AG08396 (cell line): ENCODE data around the gene CCBE1.

Experiments used
- DNase-seq: peaks from one replicate; pipeline ENCODE4 v3.0.0; 2012; ENCODE audit warnings: low spot score, mixed read lengths

CCBE1 gene

DNA sequence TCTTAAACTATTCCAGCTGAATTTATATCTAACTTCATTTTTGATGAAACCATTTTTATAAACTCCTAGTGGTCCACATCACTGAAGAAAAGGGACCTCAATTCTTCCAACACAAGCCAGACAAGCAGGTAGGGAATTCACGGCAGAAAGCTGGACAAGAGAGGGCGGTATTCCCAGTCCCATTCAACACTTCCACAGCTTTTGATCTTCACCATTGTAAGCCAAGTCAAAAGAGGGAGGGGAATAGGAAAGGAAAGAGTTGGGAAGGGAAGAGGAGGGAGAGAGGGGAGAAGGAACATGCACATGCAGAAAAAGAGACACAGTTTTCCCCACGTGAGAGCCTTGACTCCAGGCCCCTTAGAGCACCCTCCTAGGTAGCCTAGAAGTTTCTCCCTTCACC, 77.4 kb downstream of the CCBE1 start:
- no peak for DNase-seq

DNA sequence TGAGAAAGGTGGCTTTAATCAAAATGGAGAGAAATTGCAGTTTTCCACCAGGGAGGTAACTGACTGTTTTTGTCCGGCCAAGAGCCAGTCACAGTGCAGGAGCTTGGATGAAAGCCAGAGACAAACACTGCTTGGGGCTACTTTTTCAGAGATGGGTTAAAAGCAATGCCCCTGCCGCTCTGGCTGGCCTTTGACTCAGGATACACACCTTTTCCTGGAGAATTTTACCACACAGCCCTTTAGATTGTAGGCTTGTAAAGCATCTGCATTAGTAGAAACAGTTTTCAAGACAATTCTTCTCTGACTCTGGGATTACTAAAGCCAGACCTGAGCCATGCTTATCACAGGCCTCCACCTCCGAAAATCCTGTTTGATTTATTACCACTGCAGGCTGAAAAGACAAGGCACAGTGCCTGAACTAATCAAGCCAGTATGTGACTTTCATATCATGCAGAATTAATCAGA, 79.7 kb downstream of the CCBE1 start:
- DNase-seq = no peak

- no peak for DNase-seq
These were observed 80.7 kb downstream of the CCBE1 start for GRCh38 chr18:59616501-59616900.

DNA sequence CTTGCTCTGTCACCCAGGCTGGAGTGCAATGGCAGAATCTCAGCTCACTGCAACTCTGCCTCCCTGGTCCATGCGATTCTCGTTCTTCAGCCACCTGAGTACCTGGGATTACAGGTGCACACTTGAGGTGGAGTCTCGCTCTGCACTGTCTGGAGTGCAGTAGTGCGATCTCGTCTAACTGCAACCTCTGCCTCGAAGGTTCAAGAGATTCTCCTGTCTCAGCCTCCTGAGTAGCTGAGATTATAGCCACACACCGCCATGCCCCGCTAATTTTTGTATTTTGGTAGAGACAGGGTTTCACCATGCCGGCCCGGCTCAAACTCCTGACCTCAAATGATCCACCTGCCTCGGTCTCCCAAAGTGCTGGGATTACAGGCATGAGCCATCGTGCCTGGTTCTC, 83.3 kb downstream of the CCBE1 start:
- no peak for DNase-seq

- DNase-seq = peak; percentile 41
These were observed 84.8 kb downstream of the CCBE1 start for GRCh38 chr18:59612381-59612780.

- DNase-seq = no peak
These were observed 86.6 kb downstream of the CCBE1 start for GRCh38 chr18:59610546-59611140.

DNA sequence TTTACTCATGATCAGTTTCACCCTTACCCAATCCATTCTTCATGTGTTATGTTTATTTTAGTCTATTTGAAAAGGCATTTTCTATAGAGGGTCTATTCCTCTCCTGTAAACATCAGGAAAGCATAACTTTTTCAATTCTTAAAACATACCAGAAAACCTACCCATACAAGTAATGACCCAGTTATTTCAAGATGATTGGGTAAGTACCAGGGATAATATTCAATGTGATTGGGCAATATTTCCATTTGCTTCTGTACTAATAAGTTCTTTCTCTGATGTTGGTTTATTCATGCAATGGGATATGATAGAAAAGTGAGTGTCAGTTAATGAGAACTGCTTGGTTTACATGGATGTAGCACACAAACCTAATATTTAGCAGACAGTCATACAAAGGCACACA, 87.6 kb downstream of the CCBE1 start:
- DNase-seq = no peak

- DNase-seq = no peak
These were observed 89.8 kb downstream of the CCBE1 start for GRCh38 chr18:59607471-59607870.

DNA sequence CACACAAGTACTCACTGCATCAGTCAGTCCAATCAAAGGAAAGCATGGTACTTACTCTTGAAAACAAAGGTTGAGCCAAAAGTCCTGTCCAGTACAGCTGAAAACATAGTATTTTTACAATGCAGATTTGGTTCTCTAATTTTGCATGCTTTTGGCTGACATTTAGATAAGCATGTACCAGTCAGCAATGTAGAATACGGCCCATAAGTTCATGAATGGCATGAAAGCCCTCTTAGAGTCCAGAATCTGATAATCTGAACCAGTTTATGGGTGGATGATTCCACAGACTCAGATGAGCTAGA, 90.2 kb downstream of the CCBE1 start:
- no peak for DNase-seq

DNA sequence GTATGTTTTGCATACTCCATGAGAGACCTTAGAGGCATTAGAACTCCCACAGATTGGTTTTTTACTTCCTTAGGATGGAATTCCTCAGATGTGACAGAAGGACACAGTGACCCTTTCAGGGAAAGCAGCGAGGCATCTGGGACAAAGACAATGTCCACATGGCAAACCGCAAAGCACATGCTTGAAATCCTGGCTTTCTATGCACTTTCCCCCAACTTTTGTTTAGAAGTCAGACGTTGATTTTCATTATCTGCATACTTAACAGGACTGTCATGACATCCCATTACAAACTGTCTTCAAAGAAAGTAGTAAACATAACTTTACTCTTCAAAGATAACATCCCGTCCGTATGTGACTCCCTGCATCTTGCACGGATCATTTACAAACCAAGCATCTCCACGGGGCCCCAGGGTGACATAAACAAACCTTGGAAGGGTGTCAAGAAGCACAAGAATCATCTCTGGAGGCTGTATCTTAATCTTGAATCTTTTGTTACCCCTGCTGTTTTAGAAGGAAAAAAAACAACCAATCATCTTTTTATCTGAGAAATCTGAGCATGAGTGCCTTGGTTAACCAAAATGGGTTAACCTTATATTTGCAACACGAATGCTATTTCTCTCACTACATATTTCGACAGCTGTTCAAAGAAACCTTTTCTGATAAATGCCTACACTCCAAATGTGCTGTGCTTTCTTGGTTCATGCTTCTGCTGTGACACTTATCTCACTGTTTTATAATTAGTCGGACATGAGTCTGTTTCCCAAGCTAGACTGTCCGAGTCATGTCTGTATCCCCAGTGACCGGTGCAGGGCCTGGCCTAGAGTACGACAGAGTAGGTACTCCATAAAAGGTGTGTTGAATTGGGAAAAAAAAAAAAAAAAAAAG, 90.8 kb downstream of the CCBE1 start:
- DNase-seq = peak; percentile 64

- DNase-seq = no peak
These were observed 91.5 kb downstream of the CCBE1 start for GRCh38 chr18:59605633-59606192.

DNA sequence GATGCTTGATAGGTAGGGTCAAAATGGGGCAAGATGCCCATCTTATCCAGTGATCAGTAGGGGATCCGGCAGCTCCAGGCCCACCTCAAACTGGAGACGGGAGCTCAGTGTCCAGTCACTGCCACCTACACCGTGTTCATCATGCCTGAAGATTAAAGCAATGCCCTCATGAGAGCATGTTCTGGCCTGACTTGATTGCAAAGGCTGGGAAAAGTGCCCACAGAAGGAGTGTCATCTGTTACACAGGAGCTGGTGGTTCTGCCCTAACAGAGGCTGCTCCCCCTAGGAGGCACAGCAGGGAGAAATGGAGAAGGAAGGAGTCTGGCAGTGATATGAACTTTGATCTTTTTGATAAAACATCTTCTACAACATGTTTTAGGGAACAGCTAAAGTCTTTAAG, 92.3 kb downstream of the CCBE1 start:
- DNase-seq = peak; percentile 20

DNA sequence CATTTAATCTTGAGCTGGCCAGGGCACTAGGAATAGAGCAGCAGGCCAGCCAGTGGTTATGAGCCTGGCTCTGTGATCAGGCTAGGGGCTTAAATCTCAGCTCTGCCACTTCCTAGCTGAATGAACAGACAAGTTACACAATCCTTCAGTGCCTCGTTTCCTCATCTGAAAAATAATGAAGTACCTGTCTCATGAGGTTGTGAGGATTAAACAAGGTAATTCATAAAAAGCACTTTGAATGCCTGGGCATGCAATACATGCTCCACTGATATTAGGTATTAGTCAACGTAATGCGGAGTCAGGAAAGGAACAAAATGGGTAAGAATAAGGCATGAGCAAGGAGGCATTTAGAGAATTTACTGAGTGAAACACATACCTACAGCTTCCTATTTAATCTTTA, 100.2 kb downstream of the CCBE1 start:
- no peak for DNase-seq

DNA sequence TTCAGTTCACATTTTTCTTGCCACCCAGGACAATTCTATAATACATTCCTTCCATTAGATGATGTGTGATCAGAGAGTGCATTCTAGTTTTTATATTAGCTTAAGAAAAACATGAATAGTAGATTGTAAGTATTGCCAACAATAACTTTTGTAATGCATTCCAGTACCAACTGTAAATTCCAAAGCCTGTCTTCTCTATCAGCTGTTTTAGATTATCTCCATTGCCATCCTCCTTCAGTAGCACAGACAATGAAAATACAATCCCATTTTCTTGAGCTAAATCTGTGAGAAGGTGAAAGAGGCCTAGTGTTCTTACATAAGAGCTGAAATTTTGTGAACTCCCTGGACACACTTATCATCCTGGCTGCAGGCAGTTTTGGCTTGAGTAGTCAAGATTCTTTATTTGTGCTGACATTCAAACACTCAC, 103.9 kb downstream of the CCBE1 start:
- DNase-seq = peak; percentile 8

GRCh38 chr18:59592624-59593023, 104.6 kb downstream of the CCBE1 start:
- DNase-seq = no peak

GRCh38 chr18:59582395-59582794, 114.8 kb downstream of the CCBE1 start:
- peak; percentile 14 for DNase-seq

- no peak for DNase-seq
These were observed 117.7 kb downstream of the CCBE1 start for GRCh38 chr18:59579509-59579908.

DNA sequence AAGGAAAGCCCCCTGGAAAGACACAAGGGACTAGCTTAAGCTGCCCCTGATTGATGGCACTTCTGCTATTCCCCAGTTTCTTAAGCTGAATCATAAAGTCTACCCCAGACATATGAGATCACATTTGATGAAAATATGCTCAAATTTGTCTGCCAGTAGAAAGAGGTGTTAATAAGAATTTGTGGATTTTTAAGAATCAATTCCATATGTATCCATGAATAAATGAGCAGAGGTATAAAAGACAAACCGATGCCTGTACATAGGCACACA, 119.9 kb downstream of the CCBE1 start:
- no peak for DNase-seq

DNA sequence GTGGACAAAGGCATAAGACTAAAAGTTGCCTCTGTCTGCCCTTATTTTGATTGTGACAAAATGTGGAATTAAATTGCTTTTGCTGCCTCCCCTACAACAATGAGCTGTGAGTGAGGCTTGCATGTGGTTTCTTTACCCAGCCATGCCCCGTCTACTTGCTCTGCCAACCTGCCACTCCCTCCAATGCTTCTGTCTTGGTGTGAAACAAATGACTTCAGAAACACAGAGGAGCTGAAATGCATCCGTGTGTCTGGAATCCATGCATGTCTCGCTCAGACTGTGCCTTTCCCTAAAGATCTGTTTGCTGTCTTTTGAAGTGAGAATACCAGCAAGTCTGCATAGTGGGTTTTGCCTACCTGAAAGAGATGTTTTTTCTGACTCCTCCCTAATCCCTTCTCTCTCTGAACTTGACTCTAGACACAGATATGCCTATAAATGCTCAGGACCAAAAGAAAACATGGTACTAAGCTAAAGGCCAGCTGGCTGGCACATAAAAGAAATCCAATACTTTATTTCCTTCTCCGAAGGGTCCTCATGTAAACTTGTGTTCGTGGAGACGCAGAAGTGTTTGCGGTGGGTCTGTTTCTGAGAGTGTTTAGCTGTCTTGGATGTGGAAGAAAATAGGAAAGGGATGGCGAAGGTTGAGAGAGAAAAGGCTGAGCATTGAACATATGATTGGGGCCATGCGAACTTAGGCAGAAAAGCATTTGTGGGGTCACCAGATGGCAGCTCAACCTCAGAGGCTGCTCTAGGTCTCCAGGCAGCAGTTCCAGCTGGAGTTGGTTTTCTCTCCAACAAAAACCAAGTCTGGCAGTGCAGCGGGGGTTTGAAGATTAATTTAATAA, 120.5 kb downstream of the CCBE1 start:
- no peak for DNase-seq

DNA sequence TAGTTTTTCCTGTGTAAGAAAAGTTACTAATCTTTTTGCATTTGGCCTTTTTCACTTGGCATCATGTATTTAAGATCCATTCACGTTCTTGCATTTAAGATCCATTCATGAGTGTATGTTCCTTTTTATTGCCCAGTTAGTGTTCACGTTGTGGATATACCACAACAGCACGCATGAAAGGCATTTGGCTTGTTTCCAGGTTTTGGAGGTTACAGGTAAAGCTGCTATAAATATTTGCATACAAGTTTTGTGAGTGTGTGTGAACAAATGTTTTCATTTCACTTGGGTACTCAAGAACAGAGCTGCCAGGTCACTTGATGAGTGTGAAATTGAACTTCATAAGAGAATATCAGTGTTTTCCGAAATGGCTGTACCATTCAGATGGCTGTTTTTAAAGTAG, 121.2 kb downstream of the CCBE1 start:
- no peak for DNase-seq

GRCh38 chr18:59573962-59574361, 123.3 kb downstream of the CCBE1 start:
- no peak for DNase-seq

DNA sequence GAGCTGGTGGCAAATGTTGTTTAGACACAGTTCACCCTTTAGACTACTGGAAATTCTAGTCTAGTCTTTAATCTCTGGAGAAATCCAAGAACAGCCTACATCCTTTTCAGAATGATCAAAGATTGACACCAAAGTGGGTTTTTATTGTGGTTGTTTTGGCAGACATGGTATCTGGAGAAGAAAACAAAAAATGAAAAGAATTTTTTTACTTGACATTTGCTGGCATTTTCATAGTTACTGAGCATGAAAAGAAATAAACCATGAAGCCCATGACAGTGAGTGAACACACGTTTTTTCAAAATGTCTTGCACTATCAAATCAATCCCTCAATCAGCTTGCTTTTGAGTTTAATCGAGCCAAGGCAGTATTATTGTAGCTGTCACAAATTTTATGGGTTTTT, 125.3 kb downstream of the CCBE1 start:
- no peak for DNase-seq

GRCh38 chr18:59570796-59571195, 126.4 kb downstream of the CCBE1 start:
- no peak for DNase-seq
